DND-41 (cell line): Measurements from ENCODE around the gene CHAC1.

Experiments
- CTCF ChIP-seq: IDR thresholded peaks from 2 replicates; pipeline ENCODE4 v1.5.1; 2012; ENCODE audit warnings: borderline replicate concordance, low read length, moderate library complexity, mild to moderate bottlenecking; ENCODE audit not compliant: poor library complexity, severe bottlenecking; ENCODE audit errors: extremely low read depth
- EZH2 ChIP-seq: IDR thresholded peaks from 3 replicates; pipeline ENCODE4 v1.6.1; 2012; ENCODE audit warnings: borderline replicate concordance, low read depth, mild to moderate bottlenecking, moderate library complexity, low read length, inconsistent platforms; ENCODE audit not compliant: severe bottlenecking

- TF ChIP-seq EZH2 (no peak), CTCF (no peak)
Measured at GRCh38 chr15:40969363-40969762, 16.1 kb downstream of the CHAC1 start.
